Smooth muscle cell (in vitro differentiated cells): ENCODE data around the gene ADAMTSL1. TPM values are rescaled to one million over a fixed set of nuclear protein-coding genes. Genes with fewer than 3 reads are reported as not detected.

ENCODE experiments used
- DNase-seq: peaks from one replicate; lab custom pipeline; 2025; ENCODE audit not compliant: unreplicated experiment; lab: John Stamatoyannopoulos, UW
- H2AFZ ChIP-seq: fragments of 200-600 bp; sonication (generic); 2 replicates; pipeline ENCODE4 v1.6.0; 2016; ENCODE audit warnings: antibody characterized with exemption, low read depth, mild to moderate bottlenecking
- H3F3A ChIP-seq: fragments of 200-600 bp; sonication (generic); 2 replicates; pipeline ENCODE4 v1.6.0; 2017; ENCODE audit warnings: antibody characterized with exemption, low read depth
- H3K27ac ChIP-seq: fragments of 200-600 bp; sonication (generic); 2 replicates; pipeline ENCODE4 v1.5.1; 2016; ENCODE audit warnings: low read depth, mild to moderate bottlenecking
- H3K27me3 ChIP-seq: fragments of 200-600 bp; sonication (generic); 2 replicates; pipeline ENCODE4 v1.6.1; 2016; ENCODE audit warnings: low read depth, mild to moderate bottlenecking
- H3K36me3 ChIP-seq: fragments of 200-600 bp; sonication (generic); 2 replicates; pipeline ENCODE4 v1.5.1; 2016; ENCODE audit warnings: low read depth
- H3K4me1 ChIP-seq: fragments of 200-600 bp; sonication (generic); 2 replicates; pipeline ENCODE4 v1.5.1; 2016; ENCODE audit warnings: low read depth
- H3K4me2 ChIP-seq: fragments of 200-600 bp; sonication (generic); 2 replicates; pipeline ENCODE4 v1.6.0; 2016; ENCODE audit warnings: mild to moderate bottlenecking
- H3K4me3 ChIP-seq: fragments of 200-600 bp; sonication (generic); 2 replicates; pipeline ENCODE4 v1.5.1; 2016; ENCODE audit warnings: mild to moderate bottlenecking
- H3K79me2 ChIP-seq: fragments of 200-600 bp; sonication (generic); 2 replicates; pipeline ENCODE4 v1.6.0; 2016; ENCODE audit warnings: low read depth, mild to moderate bottlenecking
- H3K9ac ChIP-seq: fragments of 200-600 bp; sonication (generic); 2 replicates; pipeline ENCODE4 v1.6.0; 2016; ENCODE audit warnings: low read depth
- H3K9me3 ChIP-seq: fragments of 200-600 bp; sonication (generic); replicated peaks from 2 replicates; pipeline ENCODE4 v1.5.1; 2016; ENCODE audit warnings: low read depth
- H4K20me1 ChIP-seq: fragments of 200-600 bp; sonication (generic); 2 replicates; pipeline ENCODE4 v1.6.0; 2016; ENCODE audit warnings: low read depth
- WGBS: methylation state at CpG from one replicate; pipeline ENCODE4 v1.1.7; 2016; ENCODE audit warnings: low lambda C conversion rate; 5-methylcytosine and 5-hydroxymethylcytosine counted together
- polyA plus RNA-seq: library from polyadenylated mRNA; unstranded; fragments of >200 nt; fragmentation: Nextera tagmentation; extraction: Ambion mirVana; gene quantifications from 2 replicates; pipeline ENCODE4 v1.2.1, GENCODE V29; 2016
- total RNA-seq: library from RNA; depleted of rRNA; stranded (reverse); fragments of >200 nt; gene quantifications from 2 replicates; pipeline ENCODE4 v1.2.3, GENCODE V29; 2014
- TF ChIP-seq, protein P1 (sequence below): fragments of 200-600 bp; sonication (generic); IDR thresholded peaks from 2 replicates; pipeline ENCODE4 v1.5.1; 2017; ENCODE audit warnings: borderline replicate concordance, mild to moderate bottlenecking, antibody characterized with exemption; ENCODE audit not compliant: insufficient read depth, poor library complexity, severe bottlenecking

Gene ADAMTSL1
- total and polyA plus RNA-seq, 2 experiments from 2014 or later, result 4.3 to 4.4 TPM

DNA sequence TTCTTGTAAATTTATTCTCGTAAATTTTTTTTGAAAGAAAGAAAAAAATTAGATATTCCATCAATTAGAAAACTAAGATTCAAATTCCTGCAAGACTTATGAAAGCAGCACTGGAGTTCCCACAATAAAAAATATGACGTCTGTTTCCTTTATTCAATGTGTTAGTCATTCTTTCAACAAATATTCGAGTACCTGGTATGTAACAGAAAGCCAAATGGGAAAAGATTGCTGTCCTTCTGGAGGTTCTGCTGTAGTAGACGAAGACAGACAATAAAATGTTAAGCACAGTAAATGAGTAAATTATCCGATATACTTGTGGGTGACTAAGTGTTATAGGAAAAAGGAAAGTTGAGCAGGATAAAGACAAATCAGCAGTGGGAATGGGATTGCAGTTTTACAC is 92.2 kb downstream of the ADAMTSL1 start:
- WGBS, result 53% methylated on average over 5 of the region's 5 CpGs
- Histone ChIP-seq H4K20me1 (no peaks in the 10 kb centered on the region), H3K9me3 (no peaks in the 10 kb centered on the region), H3F3A (no peaks in the 10 kb centered on the region), H3K4me3 (no peak overlapping the region), H3K4me2 (no peak overlapping the region), H2AFZ (no peak overlapping the region), H3K36me3 (no peaks in the 10 kb centered on the region), H3K27me3 (no peaks in the 10 kb centered on the region), H3K27ac (no peak overlapping the region), H3K79me2 (no peaks in the 10 kb centered on the region), H3K4me1 (no peaks in the 10 kb centered on the region), H3K9ac (no peak overlapping the region)
- DNase-seq, result no peak
- TF ChIP-seq, protein P1, sequence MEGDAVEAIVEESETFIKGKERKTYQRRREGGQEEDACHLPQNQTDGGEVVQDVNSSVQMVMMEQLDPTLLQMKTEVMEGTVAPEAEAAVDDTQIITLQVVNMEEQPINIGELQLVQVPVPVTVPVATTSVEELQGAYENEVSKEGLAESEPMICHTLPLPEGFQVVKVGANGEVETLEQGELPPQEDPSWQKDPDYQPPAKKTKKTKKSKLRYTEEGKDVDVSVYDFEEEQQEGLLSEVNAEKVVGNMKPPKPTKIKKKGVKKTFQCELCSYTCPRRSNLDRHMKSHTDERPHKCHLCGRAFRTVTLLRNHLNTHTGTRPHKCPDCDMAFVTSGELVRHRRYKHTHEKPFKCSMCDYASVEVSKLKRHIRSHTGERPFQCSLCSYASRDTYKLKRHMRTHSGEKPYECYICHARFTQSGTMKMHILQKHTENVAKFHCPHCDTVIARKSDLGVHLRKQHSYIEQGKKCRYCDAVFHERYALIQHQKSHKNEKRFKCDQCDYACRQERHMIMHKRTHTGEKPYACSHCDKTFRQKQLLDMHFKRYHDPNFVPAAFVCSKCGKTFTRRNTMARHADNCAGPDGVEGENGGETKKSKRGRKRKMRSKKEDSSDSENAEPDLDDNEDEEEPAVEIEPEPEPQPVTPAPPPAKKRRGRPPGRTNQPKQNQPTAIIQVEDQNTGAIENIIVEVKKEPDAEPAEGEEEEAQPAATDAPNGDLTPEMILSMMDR, result no peak

- Histone ChIP-seq H3K4me2 (no peak overlapping the region), H3K4me3 (no peak overlapping the region), H3K4me1 (no peaks in the 10 kb centered on the region), H4K20me1 (no peaks in the 10 kb centered on the region), H3K9ac (no peak overlapping the region), H2AFZ (no peak overlapping the region), H3K27ac (no peak overlapping the region), H3K9me3 (no peaks in the 10 kb centered on the region), H3K79me2 (no peaks in the 10 kb centered on the region), H3K36me3 (no peaks in the 10 kb centered on the region), H3F3A (no peaks in the 10 kb centered on the region), H3K27me3 (no peaks in the 10 kb centered on the region)
- 84% methylated on average over 4 of the region's 4 CpGs for WGBS
- no peak for DNase-seq
- TF ChIP-seq, protein P1, result no peak
Observed at GRCh38 chr9:18568973-18569372, 95.0 kb downstream of the ADAMTSL1 start.

- no peak for DNase-seq
- H2AFZ ChIP-seq, result no peak overlapping the region
- H3K4me3 ChIP-seq, result no peak overlapping the region
- H3K27ac ChIP-seq, result no peak overlapping the region
- H3K4me1 ChIP-seq, result no peaks in the 10 kb centered on the region
- no peak overlapping the region for H3K9ac ChIP-seq
- TF ChIP-seq, protein P1, result no peak
- H3K4me2 ChIP-seq, result no peak overlapping the region
- no peaks in the 10 kb centered on the region for H3F3A ChIP-seq
- no peaks in the 10 kb centered on the region for H3K9me3 ChIP-seq
- no peaks in the 10 kb centered on the region for H4K20me1 ChIP-seq
- H3K79me2 ChIP-seq, result no peaks in the 10 kb centered on the region
- 87% methylated on average over 3 of the region's 3 CpGs for WGBS
- no peaks in the 10 kb centered on the region for H3K36me3 ChIP-seq
- no peaks in the 10 kb centered on the region for H3K27me3 ChIP-seq
Observed at GRCh38 chr9:18569941-18570630, 96.1 kb downstream of the ADAMTSL1 start.

GRCh38 chr9:18573021-18573556 is 99.1 kb downstream of the ADAMTSL1 start:
- Histone ChIP-seq H3K27me3 (no peaks in the 10 kb centered on the region), H3F3A (no peaks in the 10 kb centered on the region), H3K9ac (no peak overlapping the region), H3K4me1 (no peaks in the 10 kb centered on the region), H3K27ac (no peak overlapping the region), H3K9me3 (no peaks in the 10 kb centered on the region), H3K36me3 (no peaks in the 10 kb centered on the region), H3K79me2 (no peaks in the 10 kb centered on the region), H3K4me3 (no peak overlapping the region), H3K4me2 (no peak overlapping the region), H2AFZ (no peak overlapping the region), H4K20me1 (no peaks in the 10 kb centered on the region)
- DNase-seq, result no peak
- TF ChIP-seq, protein P1, result no peak
- WGBS, result 96% methylated on average over 1 of the region's 1 CpG
